Transverse colon (tissue), 4 donors: ENCODE results near the gene PKP4. TPM values are rescaled to one million over a fixed set of nuclear protein-coding genes. Genes with fewer than 3 reads are reported as not detected.

ENCODE experiments used
- DNase-seq: peaks from one replicate; pipeline ENCODE4 v3.0.0-alpha.2; 2019
- H3K27ac ChIP-seq, 4 donors: fragments of 200-600 bp; sonication (generic); 2 replicates each; pipeline ENCODE4 v1.5.1; 2016 to 2018; ENCODE audit warnings: inconsistent platforms in 4 of 4
- H3K27me3 ChIP-seq: fragments of 200-600 bp; sonication (generic); 2 replicates; pipeline ENCODE4 v1.5.1; 2017; ENCODE audit warnings: inconsistent platforms
- H3K36me3 ChIP-seq, 4 donors: fragments of 200-600 bp; sonication (generic); 2 replicates each; pipeline ENCODE4 v1.5.1; 2017 to 2019; ENCODE audit warnings: inconsistent platforms in 4 of 4
- H3K4me1 ChIP-seq, 4 donors: fragments of 200-600 bp; sonication (generic); 2 replicates each; pipeline ENCODE4 v1.5.1; 2017 to 2020; ENCODE audit warnings: inconsistent platforms in 4 of 4
- H3K4me3 ChIP-seq, 4 donors: fragments of 200-600 bp; sonication (generic); 1 replicate in 1 of 4; 2 replicates in 3 of 4; pipeline versions ENCODE4 v1.5.1 to v1.6.1; 2017 to 2019; ENCODE audit warnings: inconsistent platforms in 4 of 4
- H3K9me3 ChIP-seq, 2 donors: fragments of 200-600 bp; sonication (generic); 2 replicates each; pipeline ENCODE4 v1.5.1; 2017 to 2019; ENCODE audit warnings: inconsistent platforms in 2 of 2
- EP300 ChIP-seq: sonication (generic); formaldehyde crosslinking; IDR thresholded peaks from one replicate; pipeline ENCODE4 v1.6.1; 2017; ENCODE audit warnings: antibody characterized with exemption, low read depth
- POLR2A ChIP-seq: fragments of 450-650 bp; IDR thresholded peaks from one replicate; pipeline ENCODE4 v1.6.1; 2016; ENCODE audit warnings: antibody characterized with exemption, mild to moderate bottlenecking, moderate library complexity
- POLR2AphosphoS5 ChIP-seq, 3 donors: sonication (generic); formaldehyde crosslinking; IDR thresholded peaks; one replicate each; pipeline ENCODE4 v1.6.1; 2016; ENCODE audit warnings: antibody characterized with exemption in 3 of 3
- WGBS, 2 donors: methylation state at CpG; one replicate each; pipeline ENCODE4 v1.1.5; 2018; ENCODE audit warnings: low coverage in 1 of 2; 5-methylcytosine and 5-hydroxymethylcytosine counted together
- in situ Hi-C, 4 donors: fragments of 200-750 bp; cut with MboI; loops; one replicate each; pipeline versions ENCODE4 v1.15.0 to v1.15.1; 2017; ENCODE audit warnings: low sequenced_read_pairs in 3 of 4, low pct_ligation_motif_present in 1 of 4, low pct_unique_long_range_greater_than_20kb in 1 of 4
- intact Hi-C: fragments of 100-400 bp; cut with DNase I; formaldehyde crosslinking; loops from one replicate; pipeline ENCODE4 v1.15.1; 2023; ENCODE audit warnings: low total_unique reads
- total RNA-seq, 4 donors: library from RNA; depleted of rRNA; stranded (reverse); fragments of >200 nt; gene quantifications; one replicate each; pipeline ENCODE4 v1.1.0, GENCODE V29; 2016
- TF ChIP-seq, protein P1 (sequence below), 5 experiments: fragments of 200-600 bp in 3 of 5; fragments of 450-650 bp in 2 of 5; sonication (generic) in 3 of 5; IDR thresholded peaks; 1 replicate in 2 of 5; 2 replicates in 3 of 5; pipeline ENCODE4 v1.5.1; 2016 to 2017; ENCODE audit warnings: antibody characterized with exemption in 5 of 5, inconsistent platforms in 3 of 5, mild to moderate bottlenecking in 2 of 5, moderate library complexity in 1 of 5

Gene PKP4
- total RNA-seq, 4 donors from 2014 or later = 28.1 to 70.3 (median 58.3) TPM

DNA sequence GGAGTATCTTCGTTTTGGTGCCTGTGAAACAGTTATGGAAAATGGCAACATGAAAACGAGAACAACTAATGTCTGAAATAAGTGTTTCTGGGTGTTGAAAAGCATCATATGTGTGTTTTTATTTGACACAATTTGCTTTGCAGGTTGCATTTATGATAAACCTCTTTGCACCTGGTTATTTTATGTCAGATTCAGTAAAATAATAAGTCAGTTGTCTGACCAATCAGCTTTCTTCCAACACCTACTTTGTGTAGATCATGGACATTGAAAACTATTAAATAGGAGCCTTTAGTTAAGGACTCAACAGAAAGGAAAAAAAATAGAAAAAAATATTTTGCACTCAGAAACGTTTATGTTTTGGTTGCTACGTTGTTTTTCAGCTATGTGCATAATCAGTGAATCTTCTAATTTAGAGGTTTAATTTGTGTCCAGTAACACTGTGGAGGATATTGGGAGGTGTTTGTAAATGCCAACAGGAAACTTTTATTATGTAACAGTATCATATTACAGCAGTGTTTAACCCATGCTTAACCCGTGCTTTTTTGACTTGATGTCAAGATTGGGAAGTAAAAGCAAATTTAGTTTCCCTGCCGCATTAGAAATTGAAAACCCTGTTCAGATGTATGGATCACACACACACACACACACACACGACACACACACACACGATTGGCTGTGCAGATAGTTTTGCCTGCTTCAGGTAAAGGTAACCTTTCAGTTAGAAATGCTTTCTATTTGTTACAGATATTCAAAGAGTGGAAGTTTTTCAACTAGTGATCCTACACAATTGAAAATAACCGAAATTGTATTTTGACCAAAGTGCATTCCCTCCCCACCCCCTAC, 2.6 kb downstream of the PKP4 start:
- intact Hi-C loops (loop anchor here (5.0 kb wide), 1 partner anchor 178 kb away; no protein-coding TSS in a partner anchor), in situ Hi-C loops (loop anchor here in 2 of 4 donors (25.0 kb wide), 1 partner anchor 422 kb away; no protein-coding TSS in a partner anchor)
- 80 to 82% methylated on average over 9 of the region's 9 CpGs for WGBS, 2 donors

DNA sequence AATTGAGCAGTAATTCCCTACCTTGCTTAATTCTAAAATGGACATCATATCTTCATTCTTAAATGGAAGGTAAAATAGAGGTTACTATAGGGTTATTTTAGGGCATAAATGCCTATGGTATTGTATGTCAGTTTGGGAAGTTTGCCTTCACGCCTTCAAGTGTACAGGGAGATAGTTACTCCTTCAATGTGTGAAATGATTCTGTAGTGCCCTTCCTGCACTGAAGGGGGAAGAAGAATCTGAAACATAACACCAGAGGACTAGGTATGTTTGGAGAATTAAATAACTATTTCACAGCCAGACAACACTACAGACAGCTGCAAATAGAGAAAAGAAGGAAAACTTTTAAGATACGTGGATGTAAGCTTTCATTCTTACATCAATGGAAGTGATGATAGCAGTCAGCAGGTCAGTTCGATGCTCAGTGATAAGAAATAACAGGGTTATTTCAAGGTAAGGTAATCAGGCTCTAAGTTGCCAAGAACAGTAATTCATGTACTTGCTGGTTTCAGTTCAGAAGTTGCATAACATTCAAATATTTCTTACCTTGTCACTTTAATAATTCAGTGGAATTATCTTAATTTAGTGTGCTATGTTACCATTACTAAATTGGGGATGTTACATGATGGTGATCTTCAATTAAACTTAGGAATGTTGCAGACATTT, 4.0 kb downstream of the PKP4 start:
- intact Hi-C loops = no loop called here
- WGBS, 2 donors = 59 to 77% methylated on average over 3 of the region's 3 CpGs

More for the DNA sequence above, 2.6 kb downstream of the PKP4 start:
- Histone ChIP-seq H3K4me1 (peaks cover 5 to 21% (median 13%) of the 10 kb centered on the region in 4 donors), H3K36me3 (no peaks in the 10 kb centered on the region), H3K9me3 (no peaks in the 10 kb centered on the region), H3K4me3 (no peak overlapping the region), H3K27me3 (no peaks in the 10 kb centered on the region), H3K27ac (no peak overlapping the region)
- DNase-seq = no peak
- TF ChIP-seq EP300 = no peak
- TF ChIP-seq POLR2AphosphoS5 (IDR thresholded peaks at IDR 0.05) = no peak
- no peak for TF ChIP-seq POLR2A
- TF ChIP-seq, protein P1, sequence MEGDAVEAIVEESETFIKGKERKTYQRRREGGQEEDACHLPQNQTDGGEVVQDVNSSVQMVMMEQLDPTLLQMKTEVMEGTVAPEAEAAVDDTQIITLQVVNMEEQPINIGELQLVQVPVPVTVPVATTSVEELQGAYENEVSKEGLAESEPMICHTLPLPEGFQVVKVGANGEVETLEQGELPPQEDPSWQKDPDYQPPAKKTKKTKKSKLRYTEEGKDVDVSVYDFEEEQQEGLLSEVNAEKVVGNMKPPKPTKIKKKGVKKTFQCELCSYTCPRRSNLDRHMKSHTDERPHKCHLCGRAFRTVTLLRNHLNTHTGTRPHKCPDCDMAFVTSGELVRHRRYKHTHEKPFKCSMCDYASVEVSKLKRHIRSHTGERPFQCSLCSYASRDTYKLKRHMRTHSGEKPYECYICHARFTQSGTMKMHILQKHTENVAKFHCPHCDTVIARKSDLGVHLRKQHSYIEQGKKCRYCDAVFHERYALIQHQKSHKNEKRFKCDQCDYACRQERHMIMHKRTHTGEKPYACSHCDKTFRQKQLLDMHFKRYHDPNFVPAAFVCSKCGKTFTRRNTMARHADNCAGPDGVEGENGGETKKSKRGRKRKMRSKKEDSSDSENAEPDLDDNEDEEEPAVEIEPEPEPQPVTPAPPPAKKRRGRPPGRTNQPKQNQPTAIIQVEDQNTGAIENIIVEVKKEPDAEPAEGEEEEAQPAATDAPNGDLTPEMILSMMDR (IDR thresholded peaks at IDR 0.05) = no peak

DNA sequence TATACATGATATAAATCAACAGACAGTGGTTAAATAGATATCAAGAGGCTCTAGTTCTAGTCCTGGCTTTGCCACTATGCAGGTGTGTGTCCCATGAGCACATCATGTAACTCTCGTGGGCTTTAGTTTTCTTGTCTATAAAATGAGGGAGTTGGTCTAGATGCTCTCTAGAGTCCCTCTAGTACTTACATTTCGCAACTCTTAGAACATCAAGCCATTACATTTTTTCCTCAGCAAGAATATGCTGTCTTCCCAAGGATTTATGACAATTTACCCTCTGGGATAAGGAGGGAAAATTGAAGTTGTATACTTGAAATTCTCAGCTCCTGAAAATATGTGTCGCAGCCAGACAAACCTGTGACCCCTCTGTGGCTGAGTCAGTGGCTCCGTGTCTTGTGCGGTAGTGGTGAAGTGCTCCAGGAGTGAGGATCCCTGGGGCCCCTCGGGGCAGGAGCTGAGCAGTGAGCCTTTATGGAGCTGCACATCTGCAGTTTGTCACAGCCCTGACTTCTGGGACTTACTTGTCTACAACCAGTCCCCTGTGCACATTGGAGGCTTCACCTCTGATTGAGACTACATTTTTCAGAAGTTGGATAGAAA, 6.8 kb downstream of the PKP4 start:
- Histone ChIP-seq H3K4me3 (no peak overlapping the region), H3K9me3 (no peaks in the 10 kb centered on the region), H3K27me3 (no peaks in the 10 kb centered on the region), H3K27ac (no peak overlapping the region), H3K4me1 (peaks cover 0 to 9% (median 1%) of the 10 kb centered on the region in 4 donors), H3K36me3 (no peaks in the 10 kb centered on the region)
- no peak for TF ChIP-seq POLR2AphosphoS5 (IDR thresholded peaks at IDR 0.05)
- TF ChIP-seq EP300 = no peak
- no peak for TF ChIP-seq POLR2A
- TF ChIP-seq, protein P1 (IDR thresholded peaks at IDR 0.05) = no peak
- no peak for DNase-seq
- in situ Hi-C loops = loop anchor here in 2 of 4 donors (25.0 kb wide), 1 partner anchor 426 kb away; no protein-coding TSS in a partner anchor
- 82 to 87% methylated on average over 3 to 6 of the region's 6 CpGs for WGBS, 2 donors
- intact Hi-C loops = no loop called here

More for the DNA sequence above, 4.0 kb downstream of the PKP4 start:
- H3K4me3 ChIP-seq = no peak overlapping the region
- no peak overlapping the region for H3K27ac ChIP-seq
- no peaks in the 10 kb centered on the region for H3K36me3 ChIP-seq
- H3K4me1 ChIP-seq = peaks cover 5 to 21% (median 12%) of the 10 kb centered on the region in 4 donors
- no peak for DNase-seq
- H3K9me3 ChIP-seq = no peaks in the 10 kb centered on the region
- TF ChIP-seq POLR2AphosphoS5 (IDR thresholded peaks at IDR 0.05) = no peak
- TF ChIP-seq POLR2A = no peak
- TF ChIP-seq, protein P1 (IDR thresholded peaks at IDR 0.05) = no peak
- TF ChIP-seq EP300 = no peak
- H3K27me3 ChIP-seq = no peaks in the 10 kb centered on the region
- in situ Hi-C loops = loop anchor here in 2 of 4 donors (25.0 kb wide), 1 partner anchor 423 kb away; no protein-coding TSS in a partner anchor
